Measurements from ENCODE around the gene SLC37A1. TPM values are rescaled to one million over a fixed set of nuclear protein-coding genes. Genes with fewer than 3 reads are reported as not detected.

The SLC37A1 gene
- total RNA-seq, 2 experiments from 2014 or later = 12.8 to 14.9 TPM

- peaks cover 7% of the 10 kb centered on the region for H3K36me3 Mint-ChIP-seq (ENCODE audit: low read depth)
- H3K4me1 Mint-ChIP-seq (ENCODE audit: low read depth) = no peaks in the 10 kb centered on the region
- no peak for ATAC-seq
- TF ChIP-seq CTCF (IDR thresholded peaks at IDR 0.05) = no peak
- H3K9me3 Mint-ChIP-seq = no peaks in the 10 kb centered on the region
- ChIA-PET POLR2A (no interaction called here), CTCF (no interaction called here)
- no peak for DNase-seq
- H3K27me3 Mint-ChIP-seq = no peaks in the 10 kb centered on the region
- H3K27ac Mint-ChIP-seq = no peak overlapping the region
- no peak overlapping the region for H3K4me3 Mint-ChIP-seq
- intact Hi-C loops (cut with micrococcal nuclease) = no loop called here
These were observed 37.2 kb downstream of the SLC37A1 start for GRCh38 chr21:42550817-42551216.

DNA sequence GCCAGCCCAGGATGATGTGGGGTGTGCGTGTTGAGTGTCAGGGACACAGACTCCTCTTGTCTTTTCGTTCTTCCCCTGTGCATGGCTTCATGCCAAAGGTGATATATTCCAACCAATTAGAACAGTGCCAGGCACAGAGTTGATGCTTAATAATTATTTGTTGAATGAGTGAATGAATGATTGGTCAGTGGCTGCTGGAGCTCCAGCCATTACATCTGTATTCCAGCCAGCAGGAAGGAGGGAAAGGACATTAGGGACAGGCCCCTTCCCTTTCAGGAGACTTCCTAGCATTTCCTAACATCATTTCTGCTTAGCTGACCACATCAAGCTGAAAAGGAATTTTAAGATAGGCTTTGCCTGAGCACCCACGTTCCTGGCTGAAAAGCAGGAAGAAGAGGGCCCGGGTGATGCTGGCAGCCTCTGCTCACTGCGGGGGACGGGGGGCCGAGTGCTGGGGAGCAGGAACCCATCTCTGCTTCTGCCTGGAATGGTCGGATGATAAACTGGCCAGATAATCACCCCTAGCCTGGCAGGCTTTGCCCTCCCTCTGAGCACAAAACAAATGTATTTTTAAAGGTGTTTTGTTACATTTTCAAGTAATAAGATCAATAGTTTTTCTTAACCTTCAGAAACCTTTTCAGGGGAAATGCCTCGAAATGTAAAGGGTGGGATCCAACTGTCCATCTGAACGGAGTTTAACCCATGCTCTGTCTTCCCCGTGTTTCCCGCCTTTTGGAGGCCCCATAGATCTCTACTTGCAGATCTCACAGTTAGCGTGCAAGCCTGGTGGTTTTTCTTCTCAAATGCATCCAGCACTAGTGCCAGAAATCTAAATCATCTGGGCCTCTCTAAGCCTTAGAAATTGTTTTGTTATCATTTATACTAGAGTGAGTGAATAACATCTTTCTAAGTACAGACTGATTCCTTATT, 39.0 kb downstream of the SLC37A1 start:
- ChIA-PET CTCF (no interaction called here), POLR2A (no interaction called here)
- Mint-ChIP-seq H3K36me3 (ENCODE audit: low read depth) (peaks cover 4% of the 10 kb centered on the region), H3K27me3 (no peaks in the 10 kb centered on the region), H3K27ac (no peak overlapping the region), H3K9me3 (no peaks in the 10 kb centered on the region), H3K4me3 (no peak overlapping the region), H3K4me1 (ENCODE audit: low read depth) (no peaks in the 10 kb centered on the region)
- ATAC-seq (no peak), DNase-seq (no peak)
- intact Hi-C loops (cut with micrococcal nuclease) = no loop called here
- TF ChIP-seq CTCF (IDR thresholded peaks at IDR 0.05) = no peak

DNA sequence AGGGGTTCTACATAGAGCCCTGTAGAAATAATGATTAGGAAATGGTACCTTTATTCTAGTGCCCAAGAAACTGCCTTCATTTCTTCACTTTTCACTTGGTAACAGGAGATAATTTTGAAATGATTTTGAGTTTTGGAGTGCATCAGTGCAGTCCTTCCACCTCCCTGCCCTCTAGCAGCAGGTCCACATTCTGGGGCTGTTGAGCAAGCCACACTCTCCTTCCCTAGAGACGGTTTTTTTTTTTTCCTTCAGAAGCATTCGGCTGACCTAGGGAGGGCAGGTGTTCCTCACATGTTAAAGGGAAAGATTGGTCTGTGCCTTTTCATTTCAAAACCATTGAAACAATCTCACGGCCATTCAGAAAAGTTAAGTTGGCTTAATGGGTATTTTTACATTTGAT, 39.8 kb downstream of the SLC37A1 start:
- no peak for TF ChIP-seq CTCF (IDR thresholded peaks at IDR 0.05)
- intact Hi-C loops (cut with micrococcal nuclease) = no loop called here
- DNase-seq (no peak), ATAC-seq (no peak)
- Mint-ChIP-seq H3K27ac (no peak overlapping the region), H3K27me3 (no peaks in the 10 kb centered on the region), H3K36me3 (ENCODE audit: low read depth) (peaks cover 2% of the 10 kb centered on the region), H3K9me3 (no peaks in the 10 kb centered on the region), H3K4me3 (no peak overlapping the region), H3K4me1 (ENCODE audit: low read depth) (no peaks in the 10 kb centered on the region)
- ChIA-PET POLR2A (interaction anchor here (0.6 kb wide), 1 partner anchor 140 kb away, joined by 3 read pairs; no protein-coding TSS in a partner anchor), CTCF (no interaction called here)

DNA sequence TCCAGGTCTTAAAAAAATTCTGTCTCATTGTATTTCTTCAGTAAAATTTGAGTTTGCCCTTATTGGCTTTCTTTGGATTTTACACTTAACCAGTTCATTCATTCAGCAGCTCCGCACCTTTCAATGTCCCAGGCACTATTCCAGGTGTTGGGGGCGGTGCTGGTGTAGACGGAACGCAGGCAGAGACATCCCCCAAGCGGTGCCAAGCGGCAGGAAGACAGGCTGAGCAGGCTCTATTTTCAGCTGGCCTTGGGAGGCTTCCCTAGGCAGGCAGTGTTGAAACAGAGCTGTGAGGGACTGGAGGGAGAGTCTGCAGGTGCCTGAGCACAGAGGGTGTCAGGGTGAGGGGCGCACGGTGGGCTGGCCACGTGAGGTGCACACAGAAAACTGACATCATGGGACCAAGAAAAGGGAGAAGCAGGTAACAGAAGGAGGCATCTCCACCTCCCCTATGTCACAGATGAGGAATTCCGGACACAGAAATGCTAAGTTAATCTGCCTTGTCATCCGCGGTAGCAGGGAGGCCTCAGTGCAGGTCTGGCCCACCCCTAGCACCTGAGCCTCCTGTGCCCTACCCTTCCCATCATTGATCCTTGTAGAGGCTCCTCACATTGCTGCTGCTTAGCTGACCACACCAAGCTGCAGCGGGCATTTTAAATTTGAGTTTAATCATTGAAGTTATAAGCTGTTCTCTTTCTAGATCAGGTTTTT, 40.8 kb downstream of the SLC37A1 start:
- Mint-ChIP-seq H3K9me3 (no peaks in the 10 kb centered on the region), H3K27ac (no peak overlapping the region), H3K4me1 (ENCODE audit: low read depth) (no peaks in the 10 kb centered on the region), H3K4me3 (no peak overlapping the region), H3K36me3 (ENCODE audit: low read depth) (no peaks in the 10 kb centered on the region), H3K27me3 (no peaks in the 10 kb centered on the region)
- DNase-seq (no peak), ATAC-seq (no peak)
- ChIA-PET CTCF (no interaction called here), POLR2A (interaction anchor here (0.6 kb wide), 1 partner anchor 316 kb away, joined by 5 read pairs; no protein-coding TSS in a partner anchor)
- intact Hi-C loops (cut with micrococcal nuclease) = no loop called here
- no peak for TF ChIP-seq CTCF (IDR thresholded peaks at IDR 0.05)
